Adrenal gland (tissue), 5 donors: ENCODE data around the gene NEUROD6.

Experiments
- CTCF ChIP-seq, 6 experiments: fragments of 450-650 bp in 4 of 6; fragments of 200-600 bp in 2 of 6; sonication (generic) in 1 of 6; IDR thresholded peaks; 1 replicate in 5 of 6; 2 replicates in 1 of 6; pipeline versions ENCODE4 v1.5.1 to v1.8.0; 2016 to 2021; ENCODE audit warnings: antibody characterized with exemption in 6 of 6, mild to moderate bottlenecking in 2 of 6, moderate library complexity in 1 of 6
- POLR2A ChIP-seq, 2 donors: fragments of 450-650 bp; IDR thresholded peaks; one replicate each; pipeline ENCODE4 v1.6.1; 2017; ENCODE audit warnings: antibody characterized with exemption in 2 of 2, mild to moderate bottlenecking in 2 of 2, moderate library complexity in 1 of 2
- donor health status: DM: no; HTN: no; CAD: no.

- no peak for TF ChIP-seq CTCF (IDR thresholded peaks at IDR 0.05)
- TF ChIP-seq POLR2A (IDR thresholded peaks at IDR 0.05), result no peak
Observed at GRCh38 chr7:31307972-31308371, 32.6 kb downstream of the NEUROD6 start.
